NOMO-1 treated with dmso at 0.1 percent for 144 hours (cell line): ENCODE results near the gene SKP2.
"Not testable (repeated sequence)": the region's sequence is repeated elsewhere in the genome, so short reads cannot be mapped to it uniquely, and the experiment has no call there.

Experiments used
- DNase-seq: peaks from one replicate; lab custom pipeline; 2025; ENCODE audit not compliant: unreplicated experiment; lab: John Stamatoyannopoulos, UW

Gene SKP2

DNA sequence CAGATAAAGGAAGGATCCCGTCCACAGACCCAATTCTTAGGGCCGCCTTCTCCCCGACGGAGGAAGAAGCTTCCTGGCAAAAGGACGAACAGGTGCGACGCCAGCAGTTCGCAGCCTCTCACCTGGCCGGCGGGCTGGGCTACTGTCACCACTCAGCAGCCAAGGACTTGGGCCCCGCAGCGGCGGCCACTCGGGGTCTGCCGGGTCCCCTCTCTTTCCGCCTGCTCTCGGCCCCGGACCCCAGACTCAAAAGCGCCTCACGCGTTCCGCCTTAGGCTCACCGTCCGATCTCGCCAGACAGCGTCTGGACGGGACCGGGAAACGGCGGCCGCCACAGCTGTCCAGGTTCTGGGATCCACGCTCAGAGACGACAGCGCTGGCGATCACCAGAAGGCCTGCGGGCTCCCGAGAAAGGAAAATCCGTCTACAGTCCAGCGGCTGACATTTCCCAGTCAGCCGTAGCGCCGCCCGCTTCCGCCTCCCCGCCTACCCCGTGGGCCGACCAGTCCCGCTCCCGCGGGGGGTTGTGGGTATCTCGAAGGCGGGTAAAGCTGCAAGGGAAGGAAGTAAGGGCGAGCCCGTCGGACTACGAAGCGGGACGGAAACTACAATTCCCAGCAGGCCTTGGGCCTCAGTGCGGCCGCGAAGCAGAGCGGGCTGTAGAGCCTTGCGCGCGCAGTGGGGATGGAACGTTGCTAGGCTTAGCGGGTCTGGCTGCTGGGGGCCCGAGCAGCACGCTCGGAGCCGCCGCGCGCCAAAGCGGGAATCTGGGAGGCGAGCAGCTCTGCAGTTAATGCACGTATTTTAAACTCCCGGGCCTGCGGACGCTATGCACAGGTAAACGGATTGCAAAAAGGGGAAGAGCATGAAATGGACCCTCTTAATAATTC, at the start of gene SKP2, which contains the start of gene LMBRD2:
Gene SKP2, plus strand, starts transcription at position 678 of the 890 bp plus-strand sequence. Its CDS starts 152 bp downstream, at position 830.
Gene LMBRD2, minus strand, starts transcription at position 454 of the 890 bp plus-strand sequence. CDS start 8,538 bp downstream, outside the sequence.
- DNase-seq: peak; percentile 100

GRCh38 chr5:36105819-36106218, 46.1 kb upstream of the SKP2 start:
- no peak for DNase-seq

- no peak for DNase-seq
Measured at GRCh38 chr5:36108758-36109460, 43.0 kb upstream of the SKP2 start.

DNA sequence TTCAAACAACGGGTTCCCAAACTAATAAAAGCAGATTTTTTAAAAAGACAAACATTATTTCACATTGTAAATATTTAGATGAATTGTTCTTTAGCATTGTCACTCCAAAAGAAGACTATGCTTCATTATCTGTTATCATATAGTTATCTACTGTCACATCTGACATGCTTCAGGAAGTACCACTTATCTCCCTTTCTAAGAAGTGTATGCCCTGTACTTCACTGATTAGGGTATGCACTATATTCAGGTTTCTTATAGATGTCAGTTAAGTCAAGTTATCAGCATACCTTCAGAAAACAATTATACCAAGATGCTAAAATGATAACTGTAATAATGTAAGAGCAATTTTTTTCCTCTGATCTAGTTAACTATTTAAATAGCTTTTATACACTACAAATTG, 40.7 kb upstream of the SKP2 start:
- DNase-seq: no peak

DNA sequence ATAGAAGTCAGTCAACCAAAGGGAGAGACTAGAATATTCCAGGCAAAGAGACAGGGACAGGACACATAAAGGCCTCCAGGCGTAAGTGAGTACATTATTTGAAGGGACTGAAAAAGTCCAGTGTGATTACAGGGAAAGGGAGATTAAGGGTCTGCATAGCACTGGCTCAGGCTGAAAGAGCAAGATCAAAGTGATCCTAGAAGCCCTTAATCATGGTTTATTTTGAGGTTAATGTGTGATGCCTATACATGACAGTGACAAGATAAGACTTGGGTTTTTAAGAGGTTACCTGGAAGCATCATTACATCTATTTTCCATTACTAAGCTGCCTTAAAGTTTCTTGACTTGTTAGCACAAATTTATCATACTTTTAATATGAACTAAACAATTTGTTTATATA, 26.0 kb upstream of the SKP2 start:
- DNase-seq: no peak

GRCh38 chr5:36128795-36129194, 23.1 kb upstream of the SKP2 start:
- DNase-seq: no peak

DNA sequence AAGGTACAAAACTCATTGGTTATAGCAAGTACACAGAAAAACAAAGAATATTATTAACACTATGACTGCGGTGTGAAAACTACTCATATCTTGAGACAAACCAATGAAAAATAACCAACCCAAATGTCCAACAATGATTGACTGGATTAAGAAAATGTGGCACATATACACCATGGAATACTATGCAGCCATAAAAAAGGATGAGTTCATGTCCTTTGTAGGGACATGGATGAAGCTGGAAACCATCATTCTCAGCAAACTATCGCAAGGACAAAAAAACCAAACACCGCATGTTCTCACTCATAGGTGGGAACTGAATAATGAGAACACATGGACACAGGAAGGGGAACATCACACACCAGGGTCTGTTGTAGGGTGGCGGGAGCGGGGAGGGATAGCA, 22.2 kb upstream of the SKP2 start:
- not testable (repeated sequence) for DNase-seq

DNA sequence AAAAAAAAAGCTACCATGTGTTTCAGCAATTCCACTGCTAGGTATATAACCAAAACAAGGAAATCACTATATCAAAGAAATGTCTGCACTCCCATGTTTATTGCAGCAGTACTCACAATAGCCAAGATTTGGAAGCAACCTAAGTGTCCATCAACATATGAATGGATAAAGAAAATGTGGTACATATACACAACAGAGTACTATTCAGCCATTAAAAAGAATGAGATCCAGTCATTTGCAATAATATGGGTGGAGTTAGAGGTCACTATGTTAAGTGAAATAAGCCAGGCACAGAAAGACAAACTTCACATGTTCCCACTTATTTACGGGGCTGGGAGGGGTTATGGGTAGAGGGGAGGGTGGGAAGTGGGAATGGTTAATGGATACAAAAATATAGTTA, 18.9 kb upstream of the SKP2 start:
- DNase-seq: not testable (repeated sequence)

- no peak for DNase-seq
Measured at GRCh38 chr5:36135988-36136387, 15.9 kb upstream of the SKP2 start.

- DNase-seq: no peak
Measured at GRCh38 chr5:36136581-36136980, 15.3 kb upstream of the SKP2 start.

DNA sequence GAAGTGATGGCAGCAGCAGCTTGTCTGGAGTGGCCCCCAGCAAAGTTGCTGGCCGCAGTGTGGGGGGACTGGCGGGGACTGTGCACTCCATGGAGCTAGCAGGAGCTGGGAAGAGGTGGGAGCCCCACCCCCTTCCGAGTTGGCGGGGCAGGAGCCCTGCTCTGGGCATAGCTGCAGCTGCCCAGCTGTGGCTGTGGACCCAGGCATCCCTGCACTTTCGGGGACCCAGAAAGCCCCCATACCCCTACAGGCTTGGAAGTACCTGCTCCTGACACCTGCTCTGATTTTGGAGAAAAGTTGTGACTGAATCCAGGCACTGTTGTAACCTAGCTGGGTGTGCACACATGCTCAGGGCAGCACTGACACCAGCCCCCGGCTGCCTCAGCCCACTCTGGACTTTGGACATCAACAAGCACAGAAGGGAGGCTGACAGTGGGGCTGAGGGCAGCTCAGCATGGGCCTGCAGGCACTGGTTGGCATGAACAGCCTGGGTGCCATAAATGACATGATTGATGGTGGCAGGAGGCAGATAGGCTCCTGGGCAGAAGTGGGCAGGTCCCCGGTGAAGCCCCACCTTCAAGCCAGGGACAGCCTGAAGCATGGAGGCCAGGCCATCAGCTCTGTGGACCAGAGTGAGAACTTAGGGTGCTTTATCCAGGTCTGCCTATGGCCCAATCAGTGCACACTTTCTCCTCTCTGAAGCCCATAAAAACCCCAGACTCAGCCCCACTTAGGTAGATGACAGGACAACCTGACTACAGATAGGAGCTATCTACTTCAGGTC, 12.8 kb upstream of the SKP2 start:
- DNase-seq: no peak

- DNase-seq: no peak
Measured at GRCh38 chr5:36145311-36145710, 6.6 kb upstream of the SKP2 start.

GRCh38 chr5:36146390-36146789, 5.5 kb upstream of the SKP2 start:
- DNase-seq: no peak

GRCh38 chr5:36147681-36148080, 4.2 kb upstream of the SKP2 start:
- no peak for DNase-seq

DNA sequence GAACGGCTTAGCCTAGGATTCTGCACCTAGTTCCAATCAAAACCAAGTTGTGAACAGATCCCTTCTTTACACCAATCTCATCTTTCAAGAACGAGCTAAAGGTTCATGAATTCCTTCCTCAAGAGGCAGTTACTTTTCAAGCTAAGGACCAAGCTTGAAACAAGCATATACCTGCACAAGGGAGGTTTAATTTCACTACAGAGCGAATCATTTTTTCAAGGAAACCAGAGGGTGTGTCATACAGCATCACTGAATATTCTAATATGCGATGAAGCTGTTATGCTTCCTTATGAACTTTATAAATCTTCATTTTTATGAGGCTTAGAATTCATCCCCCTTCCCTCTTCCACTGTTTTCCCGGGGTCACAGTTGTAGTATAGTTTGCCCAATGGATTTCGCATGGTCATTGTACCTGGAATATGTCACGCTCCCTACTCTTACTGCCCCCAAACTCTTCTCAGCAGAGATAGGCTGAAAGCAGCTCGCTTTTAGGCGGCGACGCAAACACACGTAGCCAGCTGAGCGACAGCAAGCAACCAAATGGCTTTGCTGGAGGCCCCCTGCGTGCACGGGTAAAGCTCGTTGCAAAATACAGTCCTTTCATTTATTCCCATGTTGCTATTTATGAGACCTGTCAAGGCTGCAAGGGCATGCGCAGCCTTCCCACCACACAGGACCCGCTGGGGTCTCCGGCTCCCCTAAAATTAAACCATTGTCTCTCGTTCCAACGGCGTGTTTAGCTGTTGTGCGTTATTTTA, 1.1 kb upstream of the SKP2 start:
- peak; percentile 72 for DNase-seq

- no peak for DNase-seq
Measured at GRCh38 chr5:36152324-36153297, 700 bp downstream of the SKP2 start.

DNA sequence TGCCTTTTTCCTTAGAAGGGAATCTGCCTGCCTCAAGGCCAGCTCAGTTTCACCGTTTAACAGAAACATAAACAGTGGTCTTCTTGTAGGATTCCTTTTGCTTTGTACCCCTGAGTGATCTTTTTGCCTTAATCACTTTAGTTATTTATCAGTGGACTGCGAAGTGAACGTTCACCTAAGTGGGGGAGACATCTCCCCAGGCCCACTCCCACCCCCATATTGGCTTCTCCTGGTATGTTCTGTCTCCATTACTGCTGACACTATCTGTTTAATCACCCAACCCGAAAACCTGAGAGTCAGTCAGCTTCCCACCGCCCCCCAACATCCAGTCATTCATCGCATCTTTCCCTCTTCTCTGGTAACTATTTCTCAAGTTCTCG, 1.4 kb downstream of the SKP2 start:
- DNase-seq: no peak

- DNase-seq: no peak
Measured at GRCh38 chr5:36153726-36154125, 1.8 kb downstream of the SKP2 start.

- DNase-seq: no peak
Measured at GRCh38 chr5:36155291-36155690, 3.4 kb downstream of the SKP2 start.
